Thymus (tissue), 11 donors: ENCODE results near the gene FGFBP1. TPM values are rescaled to one million over a fixed set of nuclear protein-coding genes. Genes with fewer than 3 reads are reported as not detected.
A peak's percentile ranks its signal among the peaks of the same experiment; 100 is the strongest.

Experiments used
- DNase-seq, 9 donors: peaks; one replicate each; pipeline ENCODE4 v3.0.0-alpha.2; 2013; ENCODE audit warnings: low spot score in 9 of 9, low read depth in 6 of 9, missing footprints in 1 of 9
- H3K27ac ChIP-seq, 2 donors: one replicate each; pipeline ENCODE4 v1.5.1; 2013; ENCODE audit warnings: control low read depth in 1 of 2, low read depth in 1 of 2, low read length in 1 of 2, mild to moderate bottlenecking in 1 of 2, moderate library complexity in 1 of 2
- H3K27me3 ChIP-seq, 2 donors: one replicate each; pipeline ENCODE4 v1.5.1; 2013; ENCODE audit warnings: low read length in 1 of 2; ENCODE audit not compliant: control insufficient read depth in 2 of 2, insufficient read depth in 1 of 2
- H3K36me3 ChIP-seq, 2 donors: one replicate each; pipeline ENCODE4 v1.5.1; 2013; ENCODE audit warnings: low read length in 1 of 2, mild to moderate bottlenecking in 1 of 2, moderate library complexity in 1 of 2; ENCODE audit not compliant: control insufficient read depth in 2 of 2, insufficient read depth in 2 of 2
- H3K4me1 ChIP-seq, 2 donors: one replicate each; pipeline ENCODE4 v1.5.1; 2013; ENCODE audit warnings: low read length in 2 of 2; ENCODE audit not compliant: control insufficient read depth in 2 of 2, insufficient read depth in 2 of 2
- H3K4me3 ChIP-seq, 2 donors: one replicate each; pipeline ENCODE4 v1.5.1; 2013; ENCODE audit warnings: low read length in 2 of 2, control low read depth in 1 of 2, mild to moderate bottlenecking in 1 of 2
- H3K9me3 ChIP-seq, 2 donors: one replicate each; pipeline ENCODE4 v1.5.1; 2013; ENCODE audit warnings: low read length in 1 of 2, mild to moderate bottlenecking in 1 of 2; ENCODE audit not compliant: control insufficient read depth in 2 of 2, insufficient read depth in 1 of 2
- WGBS: extraction: QIAGEN DNeasy Blood & Tissue Kit; methylation state at CpG from one replicate; pipeline ENCODE4 v1.1.7; 2013; 5-methylcytosine and 5-hydroxymethylcytosine counted together
- polyA plus RNA-seq: library from polyadenylated mRNA; stranded (reverse); fragments of 200-250 nt; gene quantifications from one replicate; pipeline ENCODE4 v1.2.3, GENCODE V29; 2013
- total RNA-seq: library from RNA; stranded (reverse); fragments of 120-200 nt; gene quantifications from one replicate; pipeline ENCODE4 v1.2.4, GENCODE V29; 2013
- donor health status: healthy.

FGFBP1 gene
- total and polyA plus RNA-seq, 2 donors, result 0.52 to 0.57 TPM

DNA sequence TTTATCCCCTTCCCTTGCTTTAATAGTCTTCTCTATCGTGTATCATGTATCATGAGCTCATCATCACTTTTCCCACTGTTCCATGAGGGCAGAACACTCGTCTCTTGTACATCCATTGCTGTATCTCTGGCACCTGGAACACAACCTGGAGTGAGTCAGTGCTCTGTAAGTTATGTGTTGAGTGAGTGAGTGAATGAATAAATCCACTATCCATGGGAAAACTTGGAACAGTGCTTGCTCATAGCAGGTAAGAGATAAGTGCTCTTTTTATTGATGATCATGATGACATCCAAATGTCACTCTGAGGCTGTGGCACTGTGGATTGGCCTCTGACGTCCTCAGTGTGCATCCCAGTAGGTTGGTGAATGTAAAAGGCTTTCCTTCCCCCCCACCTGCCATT is 4.3 kb downstream of the FGFBP1 start:
- no peaks in the 10 kb centered on the region for H3K9me3 ChIP-seq
- H3K27ac ChIP-seq, result no peak overlapping the region

DNA sequence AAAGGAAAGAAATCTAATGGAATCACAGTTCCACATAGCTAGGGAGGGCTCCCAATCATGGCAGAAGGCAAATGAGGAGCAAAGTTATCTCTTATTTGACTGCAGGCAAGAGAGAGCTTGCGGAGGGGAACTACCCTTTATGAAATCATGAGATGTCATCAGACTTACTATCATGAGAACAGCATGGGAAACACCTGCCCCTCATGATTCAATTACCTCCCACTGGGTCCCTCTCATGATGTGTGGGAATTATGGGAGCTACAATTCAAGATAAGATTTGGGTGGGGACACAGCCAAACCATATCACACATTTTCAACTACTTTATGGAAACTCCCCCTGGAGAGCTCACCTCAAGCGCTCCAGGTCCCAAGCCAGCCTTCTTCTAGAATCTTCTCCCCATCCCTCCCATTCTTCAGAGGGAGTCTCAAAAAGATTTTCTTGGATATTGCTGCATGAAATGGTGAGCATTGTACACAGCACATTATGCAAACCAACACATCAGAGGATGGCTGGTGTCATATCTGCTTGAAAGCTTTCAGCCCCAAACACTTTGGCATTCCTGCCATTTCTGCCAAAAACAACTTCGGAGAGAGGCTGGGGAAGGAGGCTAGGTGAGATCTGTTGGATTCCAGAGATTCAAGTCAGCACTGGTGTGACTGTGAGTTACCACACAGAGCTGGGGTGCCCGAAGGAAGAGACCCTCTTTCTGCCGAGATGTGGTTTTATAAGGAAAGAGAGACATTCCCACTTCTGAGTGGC is 6.9 kb downstream of the FGFBP1 start:
- Histone ChIP-seq H3K36me3 (no peaks in the 10 kb centered on the region), H3K27ac (no peak overlapping the region), H3K4me3 (no peak overlapping the region), H3K4me1 (peaks cover 0 to 7% of the 10 kb centered on the region in 2 donors), H3K27me3 (no peaks in the 10 kb centered on the region), H3K9me3 (no peaks in the 10 kb centered on the region)
- no peak for DNase-seq
- 98% methylated on average over 5 of the region's 5 CpGs for WGBS

More for the DNA sequence above, 4.3 kb downstream of the FGFBP1 start:
- H3K4me3 ChIP-seq, result no peak overlapping the region
- H3K27me3 ChIP-seq, result peaks cover 0 to 3% of the 10 kb centered on the region in 2 donors
- H3K4me1 ChIP-seq, result peaks cover 0 to 7% of the 10 kb centered on the region in 2 donors
- DNase-seq, result no peak
- no peaks in the 10 kb centered on the region for H3K36me3 ChIP-seq
- WGBS, result 95% methylated on average over 3 of the region's 3 CpGs

GRCh38 chr4:15930314-15930713 is 8.2 kb downstream of the FGFBP1 start:
- no peak overlapping the region for H3K4me3 ChIP-seq
- H3K36me3 ChIP-seq, result no peaks in the 10 kb centered on the region
- DNase-seq, result peak in 1 of 9 donors; percentile 14
- WGBS, result 58% methylated on average over 7 of the region's 7 CpGs
- no peaks in the 10 kb centered on the region for H3K9me3 ChIP-seq
- H3K27me3 ChIP-seq, result no peaks in the 10 kb centered on the region
- H3K4me1 ChIP-seq, result peaks cover 0 to 7% of the 10 kb centered on the region in 2 donors
- no peak overlapping the region for H3K27ac ChIP-seq

GRCh38 chr4:15929540-15929939 is 9.0 kb downstream of the FGFBP1 start:
- no peaks in the 10 kb centered on the region for H3K27me3 ChIP-seq
- no peaks in the 10 kb centered on the region for H3K9me3 ChIP-seq
- WGBS, result 89% methylated on average over 3 of the region's 3 CpGs
- no peaks in the 10 kb centered on the region for H3K36me3 ChIP-seq
- peaks cover 0 to 7% of the 10 kb centered on the region in 2 donors for H3K4me1 ChIP-seq
- no peak overlapping the region for H3K27ac ChIP-seq
- no peak overlapping the region for H3K4me3 ChIP-seq
- no peak for DNase-seq

DNA sequence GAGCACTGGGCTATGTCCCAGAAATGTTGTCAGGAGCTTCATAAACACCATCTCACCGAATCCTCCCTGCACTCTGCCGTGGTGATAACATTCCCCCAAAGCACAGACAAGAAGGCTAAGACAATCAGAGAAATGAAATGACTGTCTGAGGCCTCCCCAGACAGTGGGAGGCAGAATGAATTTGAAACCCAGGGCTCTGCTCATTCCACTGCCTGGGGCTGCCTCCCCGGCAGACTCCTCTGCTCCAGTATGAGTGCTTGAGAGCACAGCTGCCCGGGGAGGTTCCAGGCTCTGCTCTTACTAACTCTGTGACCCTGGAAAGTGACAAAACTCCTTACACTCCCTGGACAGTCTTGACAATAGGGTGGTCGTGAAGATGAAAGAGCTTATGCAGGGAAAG is 9.7 kb downstream of the FGFBP1 start:
- no peak overlapping the region for H3K27ac ChIP-seq
- no peaks in the 10 kb centered on the region for H3K9me3 ChIP-seq
- 95% methylated on average over 5 of the region's 5 CpGs for WGBS
- no peak overlapping the region for H3K4me3 ChIP-seq
- H3K27me3 ChIP-seq, result no peaks in the 10 kb centered on the region
- H3K4me1 ChIP-seq, result peaks cover 0 to 7% of the 10 kb centered on the region in 2 donors
- DNase-seq, result no peak
- no peaks in the 10 kb centered on the region for H3K36me3 ChIP-seq

DNA sequence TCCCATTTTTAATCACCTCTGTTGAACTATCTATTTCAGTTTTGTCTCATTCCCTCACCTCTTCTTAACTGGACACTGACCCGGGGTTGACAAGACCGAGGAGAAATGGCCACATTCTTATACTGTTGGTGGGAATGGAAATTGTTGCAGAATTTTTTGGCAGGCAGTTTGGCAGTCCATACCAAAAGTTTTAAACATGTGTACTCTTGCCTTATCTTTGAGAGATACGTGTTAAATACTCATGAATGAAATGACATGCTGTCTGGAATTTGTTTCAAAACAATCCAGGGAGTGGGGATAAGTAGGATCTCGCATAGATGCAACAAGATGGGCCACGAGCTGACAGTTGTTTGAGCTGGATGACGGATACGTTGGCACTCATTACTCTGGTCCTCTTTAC is 12.1 kb downstream of the FGFBP1 start:
- 91% methylated on average over 7 of the region's 7 CpGs for WGBS
- Histone ChIP-seq H3K36me3 (no peaks in the 10 kb centered on the region), H3K4me3 (no peak overlapping the region), H3K27me3 (no peaks in the 10 kb centered on the region), H3K4me1 (peaks cover 0 to 7% of the 10 kb centered on the region in 2 donors), H3K9me3 (no peaks in the 10 kb centered on the region), H3K27ac (no peak overlapping the region)
- DNase-seq, result no peak

DNA sequence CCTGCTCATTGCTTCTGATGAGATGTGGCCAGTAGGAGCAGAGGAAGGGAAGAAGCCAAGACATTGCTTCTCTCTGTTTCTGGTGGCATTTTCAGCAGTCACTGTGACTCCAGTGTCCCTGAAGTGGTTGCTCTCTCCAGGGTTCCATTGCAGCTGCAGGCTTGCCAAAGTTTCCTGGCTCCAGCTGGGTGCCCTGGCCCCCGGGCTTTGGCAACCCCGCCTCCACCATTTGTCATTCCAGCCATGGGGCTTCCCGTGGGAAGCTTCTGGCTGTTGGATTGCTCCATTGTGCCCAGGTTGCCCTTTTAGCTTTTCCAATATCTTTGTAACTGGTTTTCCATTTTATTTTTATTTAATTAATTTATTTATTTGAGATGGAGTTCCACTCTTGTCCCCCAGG is 12.7 kb downstream of the FGFBP1 start:
- no peak overlapping the region for H3K4me3 ChIP-seq
- no peak overlapping the region for H3K27ac ChIP-seq
- H3K4me1 ChIP-seq, result peaks cover 0 to 7% of the 10 kb centered on the region in 2 donors
- no peaks in the 10 kb centered on the region for H3K9me3 ChIP-seq
- H3K36me3 ChIP-seq, result no peaks in the 10 kb centered on the region
- WGBS, result 96% methylated on average over 3 of the region's 3 CpGs
- DNase-seq, result no peak
- H3K27me3 ChIP-seq, result no peaks in the 10 kb centered on the region

- no peaks in the 10 kb centered on the region for H3K9me3 ChIP-seq
- H3K4me3 ChIP-seq, result no peak overlapping the region
- H3K36me3 ChIP-seq, result no peaks in the 10 kb centered on the region
- H3K4me1 ChIP-seq, result no peaks in the 10 kb centered on the region
- DNase-seq, result no peak
- no peak overlapping the region for H3K27ac ChIP-seq
- WGBS, result 100% methylated on average over 1 of the region's 1 CpG
- H3K27me3 ChIP-seq, result peaks cover 0 to 2% of the 10 kb centered on the region in 2 donors
Observed at GRCh38 chr4:15921592-15921932, 17.0 kb downstream of the FGFBP1 start.

- DNase-seq, result no peak
- no peak overlapping the region for H3K27ac ChIP-seq
Observed at GRCh38 chr4:15920723-15921591, 17.6 kb downstream of the FGFBP1 start.

More at GRCh38 chr4:15920723-15921591, 17.6 kb downstream of the FGFBP1 start:
- H3K36me3 ChIP-seq, result no peaks in the 10 kb centered on the region
- 95% methylated on average over 4 of the region's 4 CpGs for WGBS
- H3K4me3 ChIP-seq, result no peak overlapping the region
- H3K27me3 ChIP-seq, result peaks cover 0 to 2% of the 10 kb centered on the region in 2 donors
- no peaks in the 10 kb centered on the region for H3K4me1 ChIP-seq
- no peaks in the 10 kb centered on the region for H3K9me3 ChIP-seq
